Endodermal cell (in vitro differentiated cells): ENCODE results near the gene PPP4R2. TPM values are rescaled to one million over a fixed set of nuclear protein-coding genes. Genes with fewer than 3 reads are reported as not detected.
A peak's percentile ranks its signal among the peaks of the same experiment; 100 is the strongest.

Experiments
- DNase-seq: peaks from one replicate; pipeline ENCODE4 v3.0.0-alpha.2; 2017
- H3K27ac ChIP-seq: 2 replicates; pipeline ENCODE4 v1.5.1; 2013; ENCODE audit warnings: mild to moderate bottlenecking, low read depth, low read length, moderate library complexity
- H3K27me3 ChIP-seq: 2 replicates; pipeline ENCODE4 v1.6.1; 2013; ENCODE audit warnings: mild to moderate bottlenecking, low read length, moderate library complexity; ENCODE audit not compliant: insufficient read depth, control insufficient read depth, poor library complexity, severe bottlenecking
- H3K36me3 ChIP-seq: 2 replicates; pipeline ENCODE4 v1.7.0; 2013; ENCODE audit warnings: mild to moderate bottlenecking, low read length, moderate library complexity; ENCODE audit not compliant: control insufficient read depth, insufficient read depth
- H3K4me1 ChIP-seq: one replicate; pipeline ENCODE4 v1.7.0; 2013; ENCODE audit warnings: low read length; ENCODE audit not compliant: control insufficient read depth, insufficient read depth
- H3K4me3 ChIP-seq: 2 replicates; pipeline ENCODE4 v1.5.1; 2013; ENCODE audit warnings: mild to moderate bottlenecking, low read length, moderate library complexity
- H3K9ac ChIP-seq: 2 replicates; pipeline ENCODE4 v1.6.1; 2013; ENCODE audit warnings: mild to moderate bottlenecking, low read length, moderate library complexity; ENCODE audit not compliant: poor library complexity, severe bottlenecking; ENCODE audit errors: extremely low read depth
- H3K9me3 ChIP-seq: 2 replicates; pipeline ENCODE4 v1.6.1; 2013; ENCODE audit warnings: mild to moderate bottlenecking, low read length, moderate library complexity; ENCODE audit not compliant: control insufficient read depth
- H3K27ac Mint-ChIP-seq: 2 replicates; pipeline ENCODE4 v1.8.0; 2020; ENCODE audit warnings: mixed read lengths
- H3K27me3 Mint-ChIP-seq: 2 replicates; pipeline ENCODE4 v1.8.0; 2021; ENCODE audit warnings: mild to moderate bottlenecking, mixed read lengths; ENCODE audit not compliant: insufficient read depth
- H3K36me3 Mint-ChIP-seq: 2 replicates; pipeline ENCODE4 v1.8.0; 2020; ENCODE audit warnings: low read depth, mixed read lengths
- H3K4me1 Mint-ChIP-seq: 2 replicates; pipeline ENCODE4 v1.8.0; 2020; ENCODE audit warnings: mixed read lengths
- H3K4me3 Mint-ChIP-seq: 2 replicates; pipeline ENCODE4 v1.8.0; 2020; ENCODE audit warnings: mild to moderate bottlenecking, moderate library complexity, mixed read lengths
- H3K9me3 Mint-ChIP-seq: 2 replicates; pipeline ENCODE4 v1.8.0; 2020; ENCODE audit warnings: mild to moderate bottlenecking, mixed read lengths
- WGBS, 2 experiments: methylation state at CpG; one replicate each; pipeline versions ENCODE4 v1.1.5 to v1.1.7; 2013; ENCODE audit warnings: missing lambda C conversion rate in 2 of 2, mixed read lengths in 1 of 2; ENCODE audit not compliant: insufficient coverage in 1 of 2, insufficient read length in 1 of 2; 5-methylcytosine and 5-hydroxymethylcytosine counted together
- total RNA-seq, 2 donors: library from RNA; stranded (reverse); fragmentation: NEBNext Ultra II Directional in 1 of 2; extraction: Animal tissue kit (Norgen Biotek cat#: 25700) in 1 of 2; gene quantifications; 2 replicates in 1 of 2; 3 replicates in 1 of 2; pipeline ENCODE4 v1.2.1, GENCODE V29; 2021
- TF ChIP-seq, protein P1 (sequence below): fragments of 200-600 bp; sonication (generic); conservative IDR thresholded peaks from 2 replicates; pipeline ENCODE4 v1.5.0; 2021; ENCODE audit warnings: antibody characterized with exemption, mild to moderate bottlenecking

PPP4R2 gene
- total RNA-seq, 2 donors from 2014 or later, result 133 to 157 TPM

DNA sequence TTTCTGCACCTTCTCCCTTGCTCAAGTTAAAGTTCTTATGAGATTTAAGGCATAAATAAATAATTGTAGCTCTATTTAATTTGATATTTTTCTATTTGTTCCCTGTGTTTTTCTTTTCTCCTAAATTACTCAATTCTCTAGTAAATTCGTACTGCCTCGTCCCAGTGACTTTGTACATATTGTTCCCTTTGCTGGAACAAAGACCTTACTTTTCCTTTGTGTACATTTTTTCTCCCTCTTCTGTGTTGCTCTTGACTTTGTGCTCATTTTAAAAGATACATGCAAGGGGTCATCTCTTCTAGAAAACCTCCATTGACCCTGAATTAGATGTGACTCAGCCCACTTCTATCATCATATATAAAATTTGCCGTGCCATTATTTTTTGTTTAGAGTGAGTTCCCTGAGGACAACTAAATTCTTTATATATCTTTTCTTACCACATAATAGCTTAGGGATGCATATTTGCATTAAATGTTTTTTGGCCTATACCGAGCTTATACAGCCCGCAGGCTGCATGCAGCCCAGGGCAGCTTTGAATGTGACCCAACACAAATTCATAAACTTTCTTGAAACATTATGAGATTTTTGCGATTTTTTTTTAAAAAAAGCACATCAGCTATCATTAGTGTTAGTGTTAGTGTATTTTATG is 29.6 kb downstream of the PPP4R2 start:
- TF ChIP-seq, protein P1, sequence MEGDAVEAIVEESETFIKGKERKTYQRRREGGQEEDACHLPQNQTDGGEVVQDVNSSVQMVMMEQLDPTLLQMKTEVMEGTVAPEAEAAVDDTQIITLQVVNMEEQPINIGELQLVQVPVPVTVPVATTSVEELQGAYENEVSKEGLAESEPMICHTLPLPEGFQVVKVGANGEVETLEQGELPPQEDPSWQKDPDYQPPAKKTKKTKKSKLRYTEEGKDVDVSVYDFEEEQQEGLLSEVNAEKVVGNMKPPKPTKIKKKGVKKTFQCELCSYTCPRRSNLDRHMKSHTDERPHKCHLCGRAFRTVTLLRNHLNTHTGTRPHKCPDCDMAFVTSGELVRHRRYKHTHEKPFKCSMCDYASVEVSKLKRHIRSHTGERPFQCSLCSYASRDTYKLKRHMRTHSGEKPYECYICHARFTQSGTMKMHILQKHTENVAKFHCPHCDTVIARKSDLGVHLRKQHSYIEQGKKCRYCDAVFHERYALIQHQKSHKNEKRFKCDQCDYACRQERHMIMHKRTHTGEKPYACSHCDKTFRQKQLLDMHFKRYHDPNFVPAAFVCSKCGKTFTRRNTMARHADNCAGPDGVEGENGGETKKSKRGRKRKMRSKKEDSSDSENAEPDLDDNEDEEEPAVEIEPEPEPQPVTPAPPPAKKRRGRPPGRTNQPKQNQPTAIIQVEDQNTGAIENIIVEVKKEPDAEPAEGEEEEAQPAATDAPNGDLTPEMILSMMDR, result no peak
- Histone ChIP-seq H3K36me3 (peaks cover 13% of the 10 kb centered on the region), H3K9ac (no peak overlapping the region), H3K4me1 (peaks cover 3% of the 10 kb centered on the region), H3K27me3 (no peaks in the 10 kb centered on the region), H3K4me3 (no peak overlapping the region), H3K27ac (no peak overlapping the region), H3K9me3 (no peaks in the 10 kb centered on the region)
- Mint-ChIP-seq H3K4me3 (no peak overlapping the region), H3K27me3 (no peaks in the 10 kb centered on the region), H3K4me1 (peaks cover 38% of the 10 kb centered on the region), H3K9me3 (no peaks in the 10 kb centered on the region), H3K36me3 (peaks cover 34% of the 10 kb centered on the region), H3K27ac (no peak overlapping the region)
- WGBS, 2 experiments, result 80 to 89% methylated on average over 2 to 6 of the region's 6 CpGs
- no peak for DNase-seq

DNA sequence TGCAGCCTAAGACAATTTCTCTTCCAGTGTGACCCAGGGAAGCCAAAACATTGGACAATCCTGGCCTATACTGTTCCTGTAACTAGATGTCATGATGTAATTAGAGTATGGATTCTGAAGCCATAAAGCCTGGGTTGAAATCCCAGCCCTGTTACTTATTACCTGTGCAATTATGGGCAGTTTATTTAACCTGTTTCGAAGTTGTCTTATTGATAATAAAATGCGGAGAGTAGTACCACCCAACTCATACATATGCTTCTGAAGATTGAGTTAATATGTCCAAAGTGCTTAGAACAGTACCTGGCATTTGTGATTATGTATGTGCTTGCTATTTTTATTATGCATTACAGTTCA is 30.1 kb downstream of the PPP4R2 start:
- H3K4me3 ChIP-seq, result no peak overlapping the region
- H3K27me3 ChIP-seq, result no peaks in the 10 kb centered on the region
- Mint-ChIP-seq H3K4me3 (no peak overlapping the region), H3K36me3 (peaks cover 34% of the 10 kb centered on the region), H3K27me3 (no peaks in the 10 kb centered on the region), H3K9me3 (no peaks in the 10 kb centered on the region), H3K27ac (no peak overlapping the region), H3K4me1 (peaks cover 38% of the 10 kb centered on the region)
- H3K36me3 ChIP-seq, result peaks cover 13% of the 10 kb centered on the region
- H3K9me3 ChIP-seq, result no peaks in the 10 kb centered on the region
- TF ChIP-seq, protein P1, result no peak
- no peak for DNase-seq
- no peak overlapping the region for H3K27ac ChIP-seq
- peaks cover 3% of the 10 kb centered on the region for H3K4me1 ChIP-seq
- no peak overlapping the region for H3K9ac ChIP-seq
- WGBS, 2 experiments, result 80 to 93% methylated on average over 1 to 2 of the region's 2 CpGs

DNA sequence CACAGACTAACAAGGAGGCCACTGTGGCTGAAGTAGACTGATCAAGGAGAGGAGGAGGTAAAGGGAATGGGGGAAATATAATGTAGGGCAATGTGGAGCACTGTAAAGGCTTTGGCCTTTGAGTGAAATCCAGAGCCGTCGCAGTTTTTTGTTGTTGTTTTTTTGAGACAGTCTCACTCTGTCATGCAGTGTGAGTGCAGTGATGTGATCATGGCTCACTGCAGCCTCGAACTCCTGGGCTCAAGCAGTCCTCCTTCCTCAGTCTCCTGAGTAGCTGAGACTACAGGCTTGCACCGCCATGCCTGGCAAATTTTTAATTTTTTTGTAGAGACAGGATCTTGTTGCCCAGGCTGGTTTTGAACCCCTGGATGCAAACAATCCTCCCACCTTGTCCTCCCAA is 32.2 kb downstream of the PPP4R2 start:
- no peaks in the 10 kb centered on the region for H3K9me3 Mint-ChIP-seq
- no peak overlapping the region for H3K9ac ChIP-seq
- peaks cover 3% of the 10 kb centered on the region for H3K4me1 ChIP-seq
- DNase-seq, result no peak
- no peak overlapping the region for H3K4me3 Mint-ChIP-seq
- H3K27me3 ChIP-seq, result no peaks in the 10 kb centered on the region
- no peaks in the 10 kb centered on the region for H3K9me3 ChIP-seq
- H3K36me3 ChIP-seq, result peaks cover 9% of the 10 kb centered on the region
- H3K4me3 ChIP-seq, result no peak overlapping the region
- WGBS, 2 experiments, result 67 to 75% methylated on average over 4 of the region's 4 CpGs
- peaks cover 29% of the 10 kb centered on the region for H3K4me1 Mint-ChIP-seq
- TF ChIP-seq, protein P1, result no peak
- H3K27ac Mint-ChIP-seq, result peak overlapping the region; percentile 31
- H3K27ac ChIP-seq, result no peak overlapping the region
- H3K27me3 Mint-ChIP-seq, result no peaks in the 10 kb centered on the region
- H3K36me3 Mint-ChIP-seq, result peaks cover 30% of the 10 kb centered on the region
